Neural crest cell (in vitro differentiated cells): Measurements from ENCODE around the gene IRAK1. TPM values are rescaled to one million over a fixed set of nuclear protein-coding genes. Genes with fewer than 3 reads are reported as not detected.

Experiments
- DNase-seq: peaks from one replicate; pipeline ENCODE4 v3.0.0; 2021; ENCODE audit warnings: low read depth, mixed read lengths, low spot score
- H3K27ac Mint-ChIP-seq: one replicate; pipeline ENCODE4 v1.8.0; 2021; ENCODE audit warnings: mild to moderate bottlenecking, mixed read lengths; ENCODE audit not compliant: unreplicated experiment
- H3K27me3 Mint-ChIP-seq: 2 replicates; pipeline ENCODE4 v1.8.0; 2021; ENCODE audit warnings: low read depth, mild to moderate bottlenecking, mixed read lengths
- H3K36me3 Mint-ChIP-seq: 2 replicates; pipeline ENCODE4 v1.8.0; 2021; ENCODE audit warnings: low read depth, mild to moderate bottlenecking, mixed read lengths
- H3K4me1 Mint-ChIP-seq: 2 replicates; pipeline ENCODE4 v1.8.0; 2021; ENCODE audit warnings: mixed read lengths
- H3K4me3 Mint-ChIP-seq: one replicate; pipeline ENCODE4 v1.8.0; 2021; ENCODE audit warnings: mild to moderate bottlenecking, mixed read lengths
- H3K9me3 Mint-ChIP-seq: 2 replicates; pipeline ENCODE4 v1.8.0; 2021; ENCODE audit warnings: mixed read lengths
- microRNA-seq: library from miRNA; unstranded; fragments of <30 nt; microRNA quantifications from one replicate; pipeline ENCODE4, GENCODE V29; 2020
- total RNA-seq: library from RNA; stranded (reverse); gene quantifications from 2 replicates; pipeline ENCODE4 v1.2.1, GENCODE V29; 2021
- TF ChIP-seq, protein P1 (sequence below): fragments of 200-600 bp; sonication (generic); conservative IDR thresholded peaks from 2 replicates; pipeline ENCODE4 v1.5.0; 2021; ENCODE audit warnings: antibody characterized with exemption, mild to moderate bottlenecking

Gene IRAK1
- total RNA-seq, 1 donor from 2014 or later = 127 TPM

DNA sequence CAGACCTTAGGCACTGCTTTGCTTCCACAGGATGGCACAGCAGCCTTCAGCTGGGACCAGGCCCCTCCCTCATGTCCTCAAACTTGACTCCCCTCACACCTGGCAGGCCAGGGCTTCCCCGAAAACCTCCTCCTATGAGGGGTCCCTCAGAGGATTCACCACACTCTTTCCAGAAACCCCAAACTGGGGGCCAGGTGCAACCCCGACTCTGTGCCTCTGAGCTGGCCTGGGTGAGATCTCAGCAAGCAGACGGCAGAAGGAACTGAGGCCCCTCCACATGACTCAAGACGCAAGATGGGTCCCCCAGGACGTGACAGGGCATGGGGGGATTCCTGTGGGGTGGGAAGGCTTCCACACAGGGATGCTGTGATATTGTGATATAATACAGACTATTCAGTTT lies 54.3 kb downstream of the IRAK1 start:
- Mint-ChIP-seq H3K27ac (peak overlapping the region; percentile 35), H3K4me1 (peaks cover 32% of the 10 kb centered on the region), H3K36me3 (peaks cover 9% of the 10 kb centered on the region), H3K4me3 (peak overlapping the region; percentile 98), H3K27me3 (peaks cover 7% of the 10 kb centered on the region), H3K9me3 (no peaks in the 10 kb centered on the region)
- DNase-seq = no peak
- TF ChIP-seq, protein P1, sequence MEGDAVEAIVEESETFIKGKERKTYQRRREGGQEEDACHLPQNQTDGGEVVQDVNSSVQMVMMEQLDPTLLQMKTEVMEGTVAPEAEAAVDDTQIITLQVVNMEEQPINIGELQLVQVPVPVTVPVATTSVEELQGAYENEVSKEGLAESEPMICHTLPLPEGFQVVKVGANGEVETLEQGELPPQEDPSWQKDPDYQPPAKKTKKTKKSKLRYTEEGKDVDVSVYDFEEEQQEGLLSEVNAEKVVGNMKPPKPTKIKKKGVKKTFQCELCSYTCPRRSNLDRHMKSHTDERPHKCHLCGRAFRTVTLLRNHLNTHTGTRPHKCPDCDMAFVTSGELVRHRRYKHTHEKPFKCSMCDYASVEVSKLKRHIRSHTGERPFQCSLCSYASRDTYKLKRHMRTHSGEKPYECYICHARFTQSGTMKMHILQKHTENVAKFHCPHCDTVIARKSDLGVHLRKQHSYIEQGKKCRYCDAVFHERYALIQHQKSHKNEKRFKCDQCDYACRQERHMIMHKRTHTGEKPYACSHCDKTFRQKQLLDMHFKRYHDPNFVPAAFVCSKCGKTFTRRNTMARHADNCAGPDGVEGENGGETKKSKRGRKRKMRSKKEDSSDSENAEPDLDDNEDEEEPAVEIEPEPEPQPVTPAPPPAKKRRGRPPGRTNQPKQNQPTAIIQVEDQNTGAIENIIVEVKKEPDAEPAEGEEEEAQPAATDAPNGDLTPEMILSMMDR = no peak

DNA sequence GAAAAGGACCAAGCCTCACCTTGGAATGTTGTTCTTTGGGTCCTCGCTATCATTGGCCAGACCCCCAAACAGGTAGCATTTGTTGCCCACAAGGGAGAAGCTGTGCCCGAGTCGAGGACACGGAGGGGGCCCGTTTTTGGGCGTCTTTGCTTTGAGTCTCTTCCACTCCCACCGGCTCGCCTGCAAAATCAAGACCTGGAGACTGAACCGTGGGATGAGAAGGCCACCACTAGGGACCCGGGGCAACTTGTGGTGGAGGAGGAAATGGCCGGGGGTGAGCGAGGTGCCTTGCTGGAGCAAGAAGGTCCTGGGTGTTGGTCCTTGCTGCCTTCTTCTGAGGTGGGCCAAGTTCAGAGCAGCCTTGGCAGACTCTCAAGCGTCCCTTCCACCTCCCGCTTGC lies 55.6 kb downstream of the IRAK1 start:
- H3K27ac Mint-ChIP-seq = no peak overlapping the region

DNA sequence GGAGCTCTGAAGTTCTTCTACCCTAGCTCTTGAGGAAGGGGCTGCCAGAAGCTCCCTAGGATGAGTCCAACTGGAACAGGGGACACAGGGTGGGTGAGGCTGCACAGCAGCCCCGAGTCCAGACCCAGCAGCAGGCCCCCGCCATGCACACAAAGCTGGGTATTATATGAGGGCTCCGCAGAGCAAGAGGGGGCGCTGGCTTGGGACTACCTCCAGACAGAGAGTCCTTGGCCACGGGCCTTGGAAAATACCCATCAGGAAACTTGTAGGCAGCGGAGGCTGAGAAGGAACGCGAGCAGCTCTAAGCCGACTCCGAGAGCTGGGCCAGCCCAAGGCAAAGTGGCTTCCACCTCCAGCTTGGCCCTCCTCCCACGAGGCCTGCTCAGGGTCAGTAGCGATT lies 56.2 kb downstream of the IRAK1 start:
- DNase-seq = no peak
- H3K27ac Mint-ChIP-seq = no peak overlapping the region
- no peaks in the 10 kb centered on the region for H3K9me3 Mint-ChIP-seq
- no peak overlapping the region for H3K4me3 Mint-ChIP-seq
- peaks cover 25% of the 10 kb centered on the region for H3K4me1 Mint-ChIP-seq
- peaks cover 7% of the 10 kb centered on the region for H3K27me3 Mint-ChIP-seq
- TF ChIP-seq, protein P1 = no peak
- H3K36me3 Mint-ChIP-seq = peaks cover 9% of the 10 kb centered on the region

More for the DNA sequence above, 55.6 kb downstream of the IRAK1 start:
- DNase-seq = no peak
- TF ChIP-seq, protein P1 = no peak
- peaks cover 7% of the 10 kb centered on the region for H3K27me3 Mint-ChIP-seq
- no peaks in the 10 kb centered on the region for H3K9me3 Mint-ChIP-seq
- H3K4me1 Mint-ChIP-seq = peaks cover 27% of the 10 kb centered on the region
- peaks cover 9% of the 10 kb centered on the region for H3K36me3 Mint-ChIP-seq
- H3K4me3 Mint-ChIP-seq = peak overlapping the region; percentile 98

GRCh38 chrX:153961292-153961691 lies 58.4 kb downstream of the IRAK1 start:
- H3K4me3 Mint-ChIP-seq = peak overlapping the region; percentile 40
- peaks cover 4% of the 10 kb centered on the region for H3K27me3 Mint-ChIP-seq
- H3K27ac Mint-ChIP-seq = no peak overlapping the region
- H3K9me3 Mint-ChIP-seq = no peaks in the 10 kb centered on the region
- no peak for DNase-seq
- peaks cover 6% of the 10 kb centered on the region for H3K36me3 Mint-ChIP-seq
- peaks cover 5% of the 10 kb centered on the region for H3K4me1 Mint-ChIP-seq
- TF ChIP-seq, protein P1 = no peak

- no peak for DNase-seq
- TF ChIP-seq, protein P1 = no peak
- Mint-ChIP-seq H3K9me3 (no peaks in the 10 kb centered on the region), H3K36me3 (peaks cover 6% of the 10 kb centered on the region), H3K27ac (no peak overlapping the region), H3K27me3 (no peaks in the 10 kb centered on the region), H3K4me1 (no peaks in the 10 kb centered on the region), H3K4me3 (peak overlapping the region; percentile 40)
Observed at GRCh38 chrX:153960786-153961185, 58.9 kb downstream of the IRAK1 start.

Small RNA genes lying within 50 kb of the gene (microRNA-seq; reads per million reads assigned to microRNA genes)
- gene MIR3202-1 (not detected), gene MIR3202-2 (not detected), gene MIR718 (not detected)

Other genes with a start within 250 kb of the IRAK1 start
- gene SRPK3, start 238.9 kb downstream of the IRAK1 start, total RNA-seq = 0.14 and 0.30 TPM in 2 replicates
- gene IDH3G, start 225.5 kb downstream of the IRAK1 start, total RNA-seq = 50.2 and 52.6 TPM in 2 replicates
- 183 and 187 TPM in 2 replicates for gene SSR4, start 225.2 kb downstream of the IRAK1 start, total RNA-seq
- 48.8 and 52.5 TPM in 2 replicates for gene PDZD4, start 189.4 kb downstream of the IRAK1 start, total RNA-seq
- gene L1CAM, start 133.7 kb downstream of the IRAK1 start, total RNA-seq = 133 and 137 TPM in 2 replicates
- not detected in 2 replicates for gene AVPR2, start 115.2 kb downstream of the IRAK1 start, total RNA-seq
- 10.2 and 10.7 TPM in 2 replicates for gene ARHGAP4, start 93.6 kb downstream of the IRAK1 start, total RNA-seq
- 116 and 124 TPM in 2 replicates for gene NAA10, start 84.9 kb downstream of the IRAK1 start, total RNA-seq
- 11.4 and 11.8 TPM in 2 replicates for gene RENBP, start 75.3 kb downstream of the IRAK1 start, total RNA-seq
- gene HCFC1, start 48.1 kb downstream of the IRAK1 start, total RNA-seq = 168 and 173 TPM in 2 replicates
- 8.0 and 14.0 TPM in 2 replicates for gene TMEM187, start 47.1 kb downstream of the IRAK1 start, total RNA-seq
- 49.1 and 51.0 TPM in 2 replicates for gene MECP2, start 77.8 kb upstream of the IRAK1 start, total RNA-seq
- not detected in 2 replicates for gene OPN1LW, start 124.3 kb upstream of the IRAK1 start, total RNA-seq
- not detected in 2 replicates for gene OPN1MW, start 162.7 kb upstream of the IRAK1 start, total RNA-seq
- not detected in 2 replicates for gene OPN1MW2, start 199.9 kb upstream of the IRAK1 start, total RNA-seq
- not detected in 2 replicates for gene OPN1MW3, start 237.7 kb upstream of the IRAK1 start, total RNA-seq